Glomerular endothelial cell (primary cell): ENCODE measurements around the gene AMER1. TPM values are rescaled to one million over a fixed set of nuclear protein-coding genes. Genes with fewer than 3 reads are reported as not detected.
"Not testable (repeated sequence)": the region's sequence is repeated elsewhere in the genome, so short reads cannot be mapped to it uniquely, and the experiment has no call there.

Experiments used
- DNase-seq: peaks from one replicate; pipeline ENCODE4 v3.0.0-alpha.2; 2011; ENCODE audit warnings: low read depth, low spot score; ENCODE audit errors: extremely low read depth
- total RNA-seq: library from RNA; depleted of rRNA; stranded (reverse); fragments of >200 nt; gene quantifications from 2 replicates; pipeline ENCODE4 v1.2.3, GENCODE V29; 2015

AMER1 gene
- 1.1 and 2.2 TPM in 2 replicates for total RNA-seq

DNA sequence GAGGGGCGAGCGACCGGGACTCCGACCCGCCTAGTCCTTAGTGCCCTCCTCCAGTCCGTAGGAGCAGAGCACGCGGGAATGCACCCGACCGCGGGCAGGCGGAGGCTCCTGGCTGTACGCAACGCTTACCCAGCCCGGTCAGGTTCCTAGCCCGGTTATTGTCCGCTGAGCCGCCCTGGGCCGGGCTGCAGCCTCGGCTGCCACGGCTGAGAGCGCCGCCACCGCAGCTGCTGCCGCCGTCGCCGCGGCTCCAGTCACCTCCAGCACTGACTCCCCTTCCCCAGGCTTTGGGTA, at the start of gene AMER1:
Gene AMER1 (minus strand): TSS at position 268 of the 294 bp plus-strand sequence. CDS start 12,422 bp downstream, outside the sequence.
- DNase-seq, result no peak

DNA sequence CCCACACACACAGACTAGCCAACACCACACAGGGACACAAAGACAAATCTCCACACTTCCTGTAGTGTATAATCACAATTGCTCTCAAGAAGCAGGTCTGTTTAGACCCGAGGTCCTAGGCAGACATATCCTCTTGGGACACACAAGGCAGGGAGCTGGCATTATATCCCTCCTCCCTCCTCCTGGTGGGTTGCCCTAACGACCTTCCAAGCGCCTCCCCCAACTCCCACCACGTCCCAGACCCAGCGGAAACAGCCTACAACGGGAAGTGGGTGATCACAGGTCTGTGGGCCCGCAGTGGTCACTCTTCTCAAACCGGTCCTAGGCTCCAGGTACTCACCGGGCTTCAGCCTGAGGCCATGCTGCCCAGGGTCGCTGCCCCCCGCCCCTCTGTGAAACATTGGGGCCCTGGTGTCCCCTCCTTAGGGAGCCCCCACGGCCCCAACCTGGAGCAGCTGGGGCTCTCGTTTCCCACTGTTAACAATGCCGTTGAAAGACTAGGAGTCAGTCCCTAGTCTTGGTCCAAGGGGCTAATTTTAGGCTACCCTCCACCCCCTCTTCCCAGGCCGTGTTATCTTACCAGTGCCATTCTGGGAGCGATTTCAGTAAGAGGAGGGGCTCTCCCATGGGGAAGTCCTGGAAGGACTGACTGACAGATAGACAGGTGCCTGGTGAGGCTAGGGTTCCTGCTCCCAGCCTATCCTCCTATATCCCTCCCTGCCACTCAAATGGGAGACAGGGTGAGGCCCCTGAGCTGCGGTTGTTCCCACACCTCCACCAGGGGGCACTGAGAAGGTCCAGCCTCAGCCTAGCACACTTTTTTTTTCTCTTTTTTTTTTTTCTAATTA, 24.8 kb upstream of the AMER1 start, which contains the start of gene ASB12:
Gene ASB12 (minus strand): TSS at position 485 of the 848 bp plus-strand sequence. CDS start 4,957 bp downstream, outside the sequence.
- DNase-seq, result no peak

GRCh38 chrX:64229154-64229553, 23.6 kb upstream of the AMER1 start:
- DNase-seq, result no peak

- DNase-seq, result no peak
Measured at GRCh38 chrX:64218023-64218422, 12.5 kb upstream of the AMER1 start.

GRCh38 chrX:64213989-64214388, 8.5 kb upstream of the AMER1 start:
- DNase-seq, result not testable (repeated sequence)

GRCh38 chrX:64206556-64207162, 1.2 kb upstream of the AMER1 start:
- DNase-seq, result no peak

- DNase-seq, result peak; percentile 42
Measured at GRCh38 chrX:64205735-64206501, 410 bp upstream of the AMER1 start.

DNA sequence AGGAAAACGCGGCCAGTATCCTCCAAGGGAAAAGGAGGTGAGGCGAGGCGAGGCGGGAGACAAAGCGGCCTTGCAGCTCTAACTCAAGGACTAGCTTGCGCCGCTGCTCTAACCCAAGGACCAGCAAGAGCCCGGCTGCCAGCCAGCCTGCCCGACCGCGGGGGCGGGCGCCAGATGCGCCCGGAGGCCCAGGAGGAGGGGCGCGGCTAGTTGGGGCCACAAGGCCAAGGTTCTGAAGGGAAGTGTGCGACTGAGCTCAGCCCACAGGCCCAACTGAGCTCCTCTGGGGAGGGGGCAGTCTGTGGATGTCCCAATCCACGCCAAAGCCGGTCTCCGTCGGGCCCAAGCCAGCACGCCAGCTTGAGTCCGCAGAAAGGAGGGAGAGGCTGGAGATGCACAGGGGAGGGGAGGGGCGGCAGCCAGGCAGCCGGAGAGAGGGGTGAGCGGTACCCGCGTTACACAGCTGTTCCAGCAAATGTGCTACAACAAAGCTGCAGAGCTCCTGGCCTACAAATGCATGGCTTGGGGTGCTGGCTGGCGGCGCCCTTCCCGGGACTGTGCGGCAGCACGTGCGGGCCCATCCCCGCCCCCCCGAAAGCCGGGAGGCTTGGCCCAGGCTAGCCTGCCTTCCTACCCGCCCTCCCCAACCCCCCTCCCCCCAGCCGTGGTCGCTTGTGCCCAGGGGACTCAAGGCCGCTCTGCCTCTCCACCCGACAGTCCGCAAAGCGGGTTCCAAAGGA, 637 bp downstream of the AMER1 start:
- no peak for DNase-seq

DNA sequence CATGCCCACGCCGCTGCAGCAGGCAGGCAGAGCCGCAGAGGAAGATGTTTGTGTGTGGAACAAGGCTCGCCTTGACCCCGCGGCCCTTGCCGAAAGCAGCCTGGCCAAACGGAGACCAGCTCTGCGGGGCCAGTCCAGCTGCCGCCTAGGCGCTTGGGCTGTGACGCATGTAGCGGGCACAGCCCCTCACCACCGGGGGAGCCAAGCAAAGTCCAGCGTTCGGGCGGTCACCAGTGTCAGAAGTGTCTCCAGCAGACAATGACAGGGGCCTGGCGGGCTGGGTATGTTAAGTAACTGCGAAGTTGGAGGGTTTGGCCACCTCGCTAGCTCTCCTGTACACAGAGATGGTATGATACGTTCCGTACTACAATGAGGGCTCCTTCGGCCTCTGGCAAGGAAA, 1.3 kb downstream of the AMER1 start:
- DNase-seq, result no peak

GRCh38 chrX:64202808-64203325, 2.6 kb downstream of the AMER1 start:
- no peak for DNase-seq

- DNase-seq, result no peak
Measured at GRCh38 chrX:64198036-64198435, 7.5 kb downstream of the AMER1 start.

DNA sequence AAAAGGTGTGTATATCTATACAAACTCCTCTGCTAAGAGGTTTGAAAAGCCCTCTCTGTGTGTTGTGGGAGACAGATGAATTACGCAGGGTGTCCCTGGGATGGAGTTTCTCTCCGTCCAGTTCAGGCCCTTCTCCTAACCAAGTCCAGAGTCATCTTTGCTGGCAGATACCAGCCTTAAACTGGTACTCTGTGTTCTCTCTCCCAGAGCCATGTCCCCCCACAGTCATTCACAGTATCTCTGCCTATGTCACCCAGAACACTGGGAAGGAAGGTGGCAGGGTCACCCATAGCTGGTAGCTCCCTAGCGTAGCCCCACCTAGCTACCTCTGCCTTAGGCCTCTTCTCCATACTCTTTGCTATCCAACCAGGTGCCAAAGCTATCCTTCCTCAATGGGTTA, 8.9 kb downstream of the AMER1 start:
- no peak for DNase-seq

DNA sequence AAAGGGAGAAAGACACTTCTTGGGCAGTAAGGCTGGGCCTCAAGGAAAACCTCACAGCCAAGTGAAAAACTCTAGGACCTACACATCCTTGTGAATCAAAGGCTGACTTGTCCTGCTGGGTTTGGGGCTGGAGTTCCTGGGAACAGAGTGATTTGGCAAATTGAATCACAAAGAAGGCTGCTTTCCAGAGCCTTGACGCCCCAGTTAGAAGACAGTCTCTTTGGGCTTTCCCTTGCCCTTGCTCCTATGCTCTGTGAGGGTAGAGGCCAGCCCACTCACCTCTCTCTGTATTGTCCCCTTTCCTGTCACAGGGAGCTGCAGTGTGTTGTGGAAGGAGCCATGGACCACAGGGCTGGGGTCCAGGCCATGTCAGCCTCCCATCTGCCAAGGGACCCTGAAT, 9.6 kb downstream of the AMER1 start:
- DNase-seq, result no peak

DNA sequence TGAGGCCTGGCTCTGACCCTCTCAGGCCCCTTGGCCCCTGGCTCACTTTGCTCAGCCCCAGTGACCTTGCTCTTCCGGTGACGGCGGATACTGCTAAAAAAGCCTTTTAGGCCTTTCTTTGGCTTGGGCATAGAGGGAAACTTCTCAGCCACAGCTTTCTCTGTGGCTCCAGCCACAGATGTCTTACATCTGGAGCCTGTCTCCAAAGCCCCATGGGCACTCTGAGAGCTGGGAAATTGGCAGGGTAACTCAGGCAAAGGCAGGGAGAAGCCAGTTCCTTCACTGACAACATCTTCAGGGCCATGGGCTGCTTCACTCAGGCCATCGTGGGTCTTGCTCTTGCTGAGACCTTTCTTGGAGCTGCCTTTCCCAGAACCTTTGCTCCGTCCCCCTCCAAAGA, 12.8 kb downstream of the AMER1 start:
- DNase-seq, result no peak

- DNase-seq, result no peak
Measured at GRCh38 chrX:64192040-64192439, 13.5 kb downstream of the AMER1 start.

DNA sequence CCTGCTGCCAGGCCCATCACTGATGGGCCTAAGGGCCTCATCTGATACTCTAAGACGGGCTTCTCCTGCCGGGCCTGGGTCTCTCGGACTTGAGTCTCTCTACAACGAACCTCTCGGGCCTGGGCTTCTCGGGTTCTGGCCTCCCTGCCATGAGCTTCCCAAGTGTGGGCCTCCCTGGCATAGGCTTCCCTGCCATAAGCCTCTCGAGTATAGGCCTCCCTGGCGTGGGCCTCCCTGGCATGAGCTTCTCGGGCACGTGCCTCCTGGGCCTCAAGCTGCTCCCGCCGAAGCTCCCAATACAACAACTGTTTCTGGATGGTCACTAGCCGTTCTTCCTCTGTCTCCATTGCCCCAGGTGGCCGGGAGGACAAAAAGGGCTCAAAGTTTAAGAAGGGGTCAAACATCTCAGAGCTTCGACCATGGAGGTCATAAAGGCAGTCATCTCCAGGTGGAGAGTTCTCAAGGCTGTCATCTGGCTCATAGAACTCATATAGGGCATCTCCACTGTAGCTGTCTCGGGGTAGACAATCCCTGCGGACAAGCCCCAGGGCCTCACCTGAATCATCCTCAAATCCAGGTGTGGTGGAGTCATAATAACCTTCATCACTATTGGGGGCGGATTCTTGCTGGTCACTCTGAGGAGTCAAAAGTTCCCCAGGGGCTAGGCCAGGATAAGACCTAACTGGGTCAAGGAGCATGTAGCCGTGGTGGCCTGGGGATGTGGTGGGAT, 14.1 kb downstream of the AMER1 start:
- no peak for DNase-seq

DNA sequence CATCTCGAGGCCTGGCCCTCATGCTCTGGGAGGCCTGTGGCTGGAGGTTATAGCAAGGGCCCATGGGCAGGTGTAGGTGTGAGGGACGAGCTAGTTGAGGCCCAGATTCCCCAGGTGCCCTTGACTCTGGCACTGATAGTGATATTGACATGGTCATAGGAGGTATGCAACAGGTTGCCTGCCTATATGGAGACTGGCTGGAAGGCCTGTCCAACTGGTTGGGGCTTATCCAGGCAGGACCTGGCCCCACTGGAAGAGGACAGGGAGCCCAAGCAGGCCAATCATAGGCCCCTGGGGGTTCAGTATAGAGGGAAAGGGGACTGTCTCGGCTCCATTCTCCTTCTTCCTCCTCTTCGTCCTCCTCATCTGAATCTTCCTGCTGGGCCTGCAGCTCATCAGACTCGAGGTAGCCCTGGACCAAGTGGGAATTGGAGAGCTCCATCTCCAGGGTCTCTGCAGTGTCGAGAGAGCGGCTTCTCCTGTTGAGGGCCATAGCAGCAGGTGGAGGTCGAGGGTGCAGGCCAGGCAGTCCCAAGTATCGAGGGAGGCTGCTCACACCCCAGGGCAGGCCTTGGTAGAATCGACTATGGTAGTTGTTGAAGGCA, 15.3 kb downstream of the AMER1 start:
- DNase-seq, result no peak

DNA sequence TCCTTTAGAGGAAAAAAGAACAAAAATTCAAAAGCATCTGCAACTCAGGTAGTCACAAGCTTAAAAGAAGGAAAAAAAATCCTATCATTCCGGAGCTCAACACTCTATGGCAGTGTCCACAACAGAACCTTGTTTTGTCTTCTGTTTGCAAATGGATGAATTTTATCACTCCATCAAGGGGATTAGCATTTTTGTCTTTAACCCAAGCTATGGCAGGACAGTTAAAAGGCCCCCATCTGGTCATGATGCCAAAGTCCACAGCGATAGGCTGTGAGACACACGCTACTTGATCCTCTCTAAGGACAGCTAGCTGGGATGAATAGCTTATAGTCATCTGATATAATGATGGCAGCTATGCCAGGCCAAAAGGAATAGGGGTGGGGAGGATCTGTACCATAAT, 16.6 kb downstream of the AMER1 start:
- no peak for DNase-seq

DNA sequence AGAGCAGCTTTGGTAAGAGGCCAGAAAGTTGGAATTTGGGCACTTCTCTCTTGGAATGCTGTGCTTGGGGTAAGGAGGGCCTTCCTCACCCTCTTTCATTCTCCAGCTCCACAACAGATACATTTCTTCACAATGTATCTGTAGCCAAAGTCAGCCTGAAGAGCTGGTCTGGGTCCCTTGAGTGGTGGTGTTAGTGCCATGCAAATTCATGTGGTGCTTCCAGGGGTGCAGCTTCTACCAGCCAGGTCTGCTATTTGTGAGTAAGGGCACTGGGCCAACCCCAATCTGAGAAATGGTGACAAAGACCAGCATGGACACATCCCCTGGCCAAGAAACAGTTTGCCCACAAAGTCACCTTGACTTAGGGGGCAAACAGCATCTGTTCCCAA, 17.8 kb downstream of the AMER1 start:
- no peak for DNase-seq
